GM19467 (cell line): Measurements from ENCODE around the gene DHRSX.
"Not testable (repeated sequence)": the region's sequence is repeated elsewhere in the genome, so short reads cannot be mapped to it uniquely, and the experiment has no call there.

Experiments used
- ATAC-seq: cut with Tn5 transposase; IDR thresholded peaks from one replicate; pipeline ENCODE4 v1.9.1; 2021; ENCODE audit warnings: mild to moderate bottlenecking, moderate library complexity; ENCODE audit not compliant: unreplicated experiment

Gene DHRSX

DNA sequence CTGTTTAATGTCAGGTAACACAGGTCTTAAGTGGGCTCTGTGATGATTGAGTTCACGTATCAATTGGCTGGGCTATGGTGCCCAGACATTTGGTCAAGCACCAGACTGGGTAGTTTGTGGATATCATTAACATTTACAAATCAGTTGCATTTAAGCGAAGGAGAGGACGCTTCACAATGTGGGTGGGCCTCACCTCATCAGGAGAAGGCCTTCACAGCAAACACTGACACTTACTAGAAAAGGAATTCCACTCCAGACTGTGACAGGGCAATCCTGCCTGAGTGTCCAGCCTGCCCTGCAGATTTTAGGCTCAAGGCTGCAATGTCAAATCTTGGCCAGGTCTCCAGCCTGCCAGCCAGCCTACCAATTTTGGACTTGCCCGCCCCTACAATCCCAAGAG is 270.3 kb downstream of the DHRSX start:
- ATAC-seq, result no peak

DNA sequence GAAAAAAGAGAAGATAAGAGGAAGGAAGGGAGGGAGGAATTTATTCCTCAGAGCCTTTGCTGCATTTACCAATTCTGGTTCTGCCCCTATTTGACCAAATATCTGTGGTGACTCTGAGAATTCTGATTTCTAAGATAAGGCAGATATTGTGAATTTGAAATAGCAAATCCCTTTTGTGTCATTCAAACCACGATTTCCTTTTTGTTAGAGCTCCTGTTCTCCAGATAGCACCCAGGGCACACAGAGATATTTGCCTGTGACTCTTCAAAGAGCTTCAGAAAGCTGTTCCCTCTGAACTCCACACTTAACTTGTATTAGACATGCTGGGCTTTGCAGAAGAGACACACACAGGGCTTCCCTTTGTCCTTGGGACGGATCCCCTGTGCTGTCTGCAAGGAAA is 272.2 kb downstream of the DHRSX start:
- no peak for ATAC-seq

DNA sequence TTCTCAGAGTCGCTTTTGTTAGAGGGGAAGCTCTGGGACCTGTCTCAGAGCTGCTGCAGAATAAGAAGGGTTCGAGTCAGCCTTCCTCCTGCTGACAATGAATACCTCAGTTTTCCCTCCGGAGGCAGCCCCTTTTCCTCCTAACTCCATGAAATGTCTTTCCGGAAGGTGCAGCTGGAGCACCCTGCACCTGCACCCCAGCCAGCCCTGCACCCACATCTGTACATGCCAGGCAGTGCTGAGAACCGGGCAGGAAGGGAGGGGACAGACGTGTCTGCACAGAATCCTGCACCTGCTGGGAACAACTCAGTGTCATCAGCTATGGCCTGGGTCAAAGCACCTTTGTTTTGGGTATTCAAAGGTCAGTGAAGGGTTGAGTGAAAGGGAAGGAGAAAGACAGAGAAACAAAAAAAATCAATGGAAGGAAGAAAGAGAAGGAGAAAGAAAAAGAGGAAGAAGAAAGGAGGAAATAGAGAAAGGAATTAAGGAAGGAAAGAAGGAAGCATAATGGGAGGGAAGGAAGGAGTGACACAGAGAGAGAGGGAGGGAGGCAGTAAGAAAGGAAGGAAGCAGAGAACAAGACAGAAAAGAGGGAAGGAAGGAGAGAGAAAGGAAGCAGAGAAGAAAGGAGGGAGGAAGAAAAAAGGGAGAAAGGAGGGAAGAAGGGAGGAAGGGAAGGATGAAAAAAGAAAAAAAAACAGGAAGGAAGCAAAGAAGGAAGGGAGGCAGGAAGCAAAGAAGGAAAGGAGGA is 273.7 kb downstream of the DHRSX start:
- no peak for ATAC-seq

DNA sequence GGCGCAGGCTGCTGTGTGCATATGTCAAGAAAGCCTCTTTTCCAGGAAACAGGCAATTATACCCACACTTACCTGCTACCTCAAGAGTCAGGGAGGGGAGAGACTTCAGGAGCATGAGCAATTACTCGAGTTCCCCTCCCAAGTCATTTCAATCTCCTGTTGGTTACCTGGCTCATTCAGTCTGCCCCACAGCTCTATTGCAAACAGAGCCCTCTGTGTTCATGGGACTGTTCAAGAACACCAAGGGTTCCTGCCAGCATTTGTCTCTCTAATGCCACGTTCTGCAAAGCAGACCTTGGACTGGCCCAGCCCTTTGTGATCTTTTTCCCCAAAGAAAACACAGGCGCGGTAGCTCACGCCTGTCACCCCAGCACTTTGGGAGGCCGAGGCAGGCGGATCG is 274.6 kb downstream of the DHRSX start:
- no peak for ATAC-seq

DNA sequence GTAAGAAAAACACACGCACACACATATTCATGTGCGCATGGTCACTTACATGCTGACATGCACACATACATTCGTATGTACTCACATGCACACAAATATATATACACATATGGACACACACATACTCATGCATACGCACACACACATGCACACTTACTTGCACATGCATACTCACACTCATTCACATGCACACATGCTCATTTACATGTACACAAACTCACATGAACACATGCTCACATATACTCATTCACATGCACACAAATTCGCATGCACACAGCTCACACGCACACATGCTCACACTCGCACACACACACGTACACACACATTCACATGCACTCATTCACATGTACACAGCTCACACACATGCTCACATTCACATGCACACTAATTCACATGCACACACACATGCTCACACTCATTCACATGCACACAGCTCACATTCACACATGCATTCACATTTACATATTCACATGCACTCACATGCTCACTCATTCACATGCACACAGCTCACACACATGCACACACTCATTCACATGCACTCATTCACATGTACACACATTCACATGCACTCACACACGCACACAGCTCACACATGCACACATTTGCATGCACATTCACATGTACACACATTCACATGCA is 276.1 kb downstream of the DHRSX start:
- no peak for ATAC-seq

DNA sequence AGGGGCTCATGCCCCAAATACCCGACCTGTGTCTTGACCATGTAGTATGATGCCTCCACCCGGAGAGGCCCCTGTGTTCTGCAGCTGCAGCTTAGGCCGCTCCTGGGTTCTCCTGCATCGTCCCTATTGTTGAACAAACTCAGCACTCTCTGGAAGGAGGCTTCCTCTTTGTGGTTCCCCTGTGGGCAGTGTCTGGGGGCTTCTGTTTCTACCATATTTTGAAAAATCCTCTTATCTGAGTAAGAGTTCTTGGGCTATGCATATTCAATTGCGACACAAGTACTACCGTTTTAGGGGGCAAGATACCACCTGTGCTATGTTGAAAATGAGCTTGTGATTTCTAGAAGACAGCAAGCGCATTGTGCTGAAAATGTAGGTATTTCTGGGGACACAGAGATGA is 276.6 kb downstream of the DHRSX start:
- ATAC-seq, result no peak

DNA sequence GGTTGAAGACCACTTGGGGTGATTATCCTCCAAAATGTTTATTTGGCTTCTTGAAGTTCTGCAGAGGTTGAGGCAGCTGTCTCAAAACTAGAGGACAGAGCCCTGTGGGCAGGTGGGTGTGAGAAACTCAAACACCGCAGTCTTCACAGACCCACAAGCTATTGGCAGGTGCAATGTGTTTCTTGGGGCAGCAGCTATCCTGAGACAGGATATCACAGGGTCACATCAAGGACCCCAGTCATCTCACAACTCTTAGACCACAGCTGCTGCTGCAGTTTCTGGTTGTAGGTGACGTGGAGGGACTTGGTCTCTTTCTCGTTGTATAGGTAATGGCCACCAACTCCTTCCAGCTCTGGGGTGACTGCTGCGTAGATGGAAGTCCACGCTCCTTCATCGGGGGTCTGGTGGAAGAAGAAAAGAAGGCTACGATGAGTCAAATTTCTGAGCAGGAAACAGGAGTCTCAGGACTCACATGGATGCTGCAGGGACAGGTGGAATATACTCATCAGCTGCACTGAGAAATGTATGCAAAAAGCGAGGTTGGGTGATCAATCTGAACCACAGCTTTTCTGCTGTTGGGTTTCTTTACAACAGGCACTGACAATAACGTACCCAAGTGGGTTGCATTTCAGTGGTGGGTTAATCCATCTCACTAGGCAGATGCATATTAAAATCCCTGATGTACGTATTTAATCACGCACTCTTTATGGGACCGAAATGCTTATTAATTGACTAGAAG is 279.8 kb downstream of the DHRSX start:
- ATAC-seq, result no peak

DNA sequence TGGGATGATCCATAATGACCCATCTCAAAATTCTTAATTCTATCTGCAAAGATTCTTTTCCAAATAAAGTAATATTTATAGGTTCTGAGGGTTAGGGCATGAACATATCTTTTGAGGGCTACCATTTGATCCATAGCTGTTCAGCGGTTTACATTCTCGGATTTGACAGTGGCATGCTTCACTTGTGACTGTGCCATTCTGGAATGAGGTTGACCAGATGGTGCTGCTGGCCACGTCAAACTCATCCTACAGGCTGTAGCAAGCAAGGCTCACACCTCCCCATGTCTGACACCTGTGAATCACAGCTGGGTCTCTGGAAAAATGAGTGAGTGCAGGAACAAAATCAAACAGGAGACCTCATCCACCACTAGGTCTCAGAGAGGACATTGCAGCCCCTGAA is 280.5 kb downstream of the DHRSX start:
- no peak for ATAC-seq

DNA sequence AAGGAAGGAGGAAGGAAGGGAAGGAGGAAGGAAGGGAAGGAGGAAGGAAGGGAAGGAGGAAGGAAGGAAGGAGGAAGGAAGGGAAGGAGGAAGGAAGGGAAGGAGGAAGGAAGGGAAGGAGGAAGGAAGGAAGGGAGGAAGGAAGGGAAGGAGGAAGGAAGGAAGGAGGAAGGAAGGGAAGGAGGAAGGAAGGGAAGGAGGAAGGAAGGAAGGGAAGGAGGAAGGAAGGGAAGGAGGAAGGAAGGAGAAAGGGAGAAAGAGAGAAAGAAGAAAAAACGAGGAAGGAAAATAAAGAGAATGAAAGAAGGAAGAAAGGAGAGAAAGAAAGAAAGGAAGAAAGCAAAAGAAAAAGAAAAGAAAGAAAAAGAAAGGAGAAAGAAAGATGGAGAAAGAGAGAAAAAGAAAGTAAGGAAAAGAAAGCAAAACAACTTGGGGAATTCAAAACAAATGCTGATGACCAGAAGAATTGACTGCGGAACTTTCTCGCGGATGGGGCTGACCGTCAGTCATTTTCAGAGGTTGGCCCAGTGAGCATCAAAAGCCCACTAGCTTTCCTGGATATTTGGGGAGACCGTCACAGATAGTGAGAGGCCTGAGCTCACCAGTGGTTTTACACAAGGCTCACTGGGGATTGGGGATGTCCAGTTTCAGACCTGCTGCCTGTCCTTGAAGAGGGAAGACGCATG is 286.5 kb downstream of the DHRSX start:
- not testable (repeated sequence) for ATAC-seq

DNA sequence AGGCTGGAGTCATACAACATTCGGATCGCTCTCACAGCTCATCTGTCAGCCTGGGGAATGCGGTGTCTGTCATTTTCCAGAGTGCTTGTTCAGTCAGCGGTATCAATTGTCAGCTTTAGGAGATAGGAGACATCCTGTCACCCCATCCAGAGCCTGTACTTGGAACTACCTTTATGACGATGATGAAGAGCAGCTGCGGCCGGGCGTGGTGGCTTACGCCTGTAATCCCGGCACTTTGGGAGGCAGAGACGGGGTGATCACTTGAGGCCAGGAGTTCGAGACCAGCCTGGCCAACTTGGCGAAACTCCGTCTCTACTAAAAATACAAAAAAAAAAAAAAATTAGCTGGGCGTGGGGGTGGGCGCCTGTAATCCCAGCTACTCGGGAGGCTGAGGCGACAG is 289.1 kb downstream of the DHRSX start:
- not testable (repeated sequence) for ATAC-seq

DNA sequence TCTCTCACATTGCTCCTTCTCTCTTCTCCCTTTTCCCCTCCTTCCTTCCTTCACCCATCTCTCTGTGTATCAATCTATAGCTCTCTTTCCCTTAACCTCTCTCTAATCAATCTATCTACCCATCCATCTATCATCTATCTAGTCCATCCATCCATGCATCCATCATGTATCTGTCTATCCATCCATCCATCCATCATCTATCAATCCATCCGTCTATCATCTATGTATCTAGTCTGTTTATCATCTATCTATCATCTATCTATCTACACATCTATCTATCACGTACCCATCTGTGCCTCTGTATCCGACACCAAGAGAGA is 307.5 kb downstream of the DHRSX start:
- no peak for ATAC-seq

DNA sequence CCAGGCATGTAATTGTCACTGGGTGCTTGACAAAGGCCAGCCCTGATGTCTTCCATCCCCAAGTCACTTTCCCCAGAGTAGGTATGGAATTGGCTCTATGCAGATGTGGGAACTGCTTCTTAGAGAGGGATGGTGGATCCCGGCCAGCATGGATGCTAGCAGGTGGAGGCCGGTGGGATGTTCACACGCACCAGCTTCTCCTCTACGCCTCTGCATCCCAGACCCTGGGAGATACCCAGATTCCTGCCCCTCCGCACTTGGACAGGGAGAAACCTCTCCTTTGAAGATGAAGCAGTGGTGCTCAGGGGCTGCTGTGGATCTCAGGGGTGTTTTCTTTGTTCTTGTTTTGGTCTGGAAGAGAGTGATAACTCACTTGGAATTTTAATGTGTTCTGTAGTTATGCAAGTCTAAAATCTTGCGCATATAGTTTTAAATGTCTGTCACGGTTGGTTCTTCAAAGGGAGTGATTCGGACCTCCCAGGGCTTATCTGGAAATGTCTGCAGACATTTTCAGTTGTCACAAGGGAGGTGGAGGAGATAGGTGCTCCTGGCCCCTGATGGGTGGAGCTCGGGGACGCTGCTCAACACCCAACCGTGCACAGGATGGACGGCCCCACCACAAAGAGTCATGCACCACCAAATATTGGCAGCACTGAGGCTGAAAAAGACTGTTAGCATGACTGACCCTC is 308.0 kb downstream of the DHRSX start:
- no peak for ATAC-seq

DNA sequence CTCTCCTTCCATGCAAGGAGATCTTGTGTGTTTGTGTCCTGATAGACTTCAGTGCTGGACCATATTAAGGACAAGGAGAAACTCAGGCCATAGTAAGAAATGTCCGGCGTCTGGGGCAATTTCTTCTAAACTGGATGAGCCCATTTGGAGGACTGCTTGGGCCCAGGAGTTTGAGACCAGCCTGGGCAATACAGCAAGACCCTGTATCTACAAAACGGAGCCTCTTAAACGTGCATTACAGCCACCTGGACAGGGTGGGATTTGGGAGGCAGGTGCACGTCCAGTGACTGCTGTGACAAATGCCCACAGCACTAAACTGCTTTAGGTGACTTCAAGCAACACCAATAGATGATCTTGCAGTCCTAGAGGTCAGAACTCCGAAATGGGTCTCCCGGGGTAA is 311.9 kb downstream of the DHRSX start:
- no peak for ATAC-seq

DNA sequence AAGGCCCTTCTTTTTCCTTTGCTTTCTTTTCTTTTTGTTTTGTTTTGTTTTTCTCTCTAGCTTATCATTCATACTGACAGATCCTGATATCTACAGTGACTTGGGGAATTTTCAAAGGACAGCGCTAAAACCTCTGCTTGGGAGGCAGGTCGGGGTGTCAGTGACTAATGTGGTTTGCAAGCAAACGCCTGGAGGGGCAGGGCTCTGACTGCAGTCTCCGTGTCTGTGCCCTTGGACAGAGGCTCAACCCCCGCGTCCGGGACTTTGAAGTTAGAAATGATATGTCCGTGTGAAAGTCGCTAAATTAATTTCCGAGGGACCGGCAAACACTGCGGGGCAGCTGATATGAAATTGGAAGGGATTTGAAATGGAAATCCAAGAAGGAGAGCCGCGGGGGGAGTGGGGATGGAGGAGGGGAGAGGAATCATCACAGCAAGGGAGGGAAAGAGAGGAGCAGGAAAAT is 312.4 kb downstream of the DHRSX start:
- ATAC-seq, result no peak

DNA sequence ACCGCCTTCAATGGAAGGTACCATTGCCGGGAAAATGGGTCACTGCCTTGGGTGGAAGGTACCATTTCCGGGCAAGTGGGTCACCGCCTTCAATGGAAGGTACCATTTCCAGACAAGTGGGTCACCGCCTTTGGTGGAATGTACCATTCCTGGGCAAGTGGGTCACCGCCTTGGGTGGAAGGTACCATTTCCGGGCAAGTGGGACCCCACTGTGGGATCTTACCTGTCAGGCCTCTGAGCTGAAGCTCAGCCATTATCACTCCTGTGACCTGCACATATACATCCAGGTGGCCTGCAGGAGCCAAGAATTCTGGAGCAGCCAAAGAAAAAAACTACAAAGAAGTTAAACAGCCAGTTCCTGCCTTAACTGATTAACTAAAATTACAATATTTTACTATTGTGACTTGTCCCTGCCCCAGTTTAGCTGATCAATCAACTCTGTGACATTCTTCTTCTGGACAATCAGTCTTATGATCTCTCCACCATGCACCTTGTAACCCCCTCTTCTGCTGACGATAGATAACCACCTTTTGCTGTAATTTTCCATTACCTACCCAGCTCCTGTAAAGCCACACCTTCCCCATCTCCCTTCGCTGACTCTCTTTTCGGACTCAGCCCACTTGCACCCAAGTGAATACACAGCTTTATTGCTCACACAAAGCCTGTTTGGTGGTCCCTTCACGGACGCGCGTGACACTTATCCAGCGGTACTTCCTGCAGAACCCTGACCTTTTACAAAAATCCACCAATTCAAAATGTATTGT is 313.2 kb downstream of the DHRSX start:
- ATAC-seq, result no peak

DNA sequence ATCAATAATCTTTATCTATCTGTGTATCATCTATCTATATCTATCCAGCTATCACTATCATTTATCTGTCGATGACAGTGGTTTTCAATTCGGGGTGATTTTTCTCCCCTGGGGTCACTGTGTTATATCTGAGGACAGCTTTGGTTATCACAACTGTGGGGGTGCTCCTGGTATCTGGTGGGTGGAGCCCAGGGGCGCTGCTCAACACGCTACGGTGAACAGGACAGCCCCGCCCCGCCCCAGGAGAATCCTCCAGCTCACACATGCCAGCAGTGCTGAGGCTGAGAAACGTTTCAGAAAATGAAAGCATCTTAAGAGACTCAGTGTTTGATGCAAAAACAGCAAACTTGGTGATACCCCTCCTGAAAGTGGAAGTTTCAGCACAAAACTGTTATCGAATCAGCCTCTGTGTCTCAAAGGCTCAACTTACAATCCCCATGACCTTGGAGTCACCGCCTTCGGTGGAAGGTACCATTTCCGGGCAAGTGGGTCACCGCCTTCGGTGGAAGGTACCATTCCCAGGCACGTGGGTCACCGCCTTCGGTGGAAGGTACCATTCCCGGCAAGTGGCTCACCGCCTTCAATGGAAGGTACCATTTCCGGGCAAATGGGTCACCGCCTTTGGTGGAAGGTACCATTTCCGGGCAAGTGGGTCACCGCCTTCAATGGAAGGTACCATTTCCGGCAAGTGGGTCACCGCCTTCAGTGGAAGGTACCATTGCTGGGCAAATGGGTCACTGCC is 315.3 kb downstream of the DHRSX start:
- no peak for ATAC-seq

DNA sequence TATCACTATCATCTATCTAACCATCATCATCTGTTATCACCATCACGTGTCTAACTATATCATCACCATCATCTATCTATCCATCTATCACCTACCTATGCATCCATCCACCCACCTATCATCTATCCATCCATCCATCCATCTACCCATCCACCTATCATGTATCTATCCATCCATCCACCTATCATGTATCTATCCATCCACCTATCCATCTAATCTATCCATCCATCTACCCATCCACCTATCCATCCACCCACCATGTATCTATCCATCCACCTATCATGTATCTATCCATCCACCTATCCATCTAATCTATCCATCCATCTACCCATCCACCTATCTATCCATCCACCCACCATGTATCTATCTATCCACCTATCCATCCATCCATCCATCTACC is 316.7 kb downstream of the DHRSX start:
- ATAC-seq, result no peak

DNA sequence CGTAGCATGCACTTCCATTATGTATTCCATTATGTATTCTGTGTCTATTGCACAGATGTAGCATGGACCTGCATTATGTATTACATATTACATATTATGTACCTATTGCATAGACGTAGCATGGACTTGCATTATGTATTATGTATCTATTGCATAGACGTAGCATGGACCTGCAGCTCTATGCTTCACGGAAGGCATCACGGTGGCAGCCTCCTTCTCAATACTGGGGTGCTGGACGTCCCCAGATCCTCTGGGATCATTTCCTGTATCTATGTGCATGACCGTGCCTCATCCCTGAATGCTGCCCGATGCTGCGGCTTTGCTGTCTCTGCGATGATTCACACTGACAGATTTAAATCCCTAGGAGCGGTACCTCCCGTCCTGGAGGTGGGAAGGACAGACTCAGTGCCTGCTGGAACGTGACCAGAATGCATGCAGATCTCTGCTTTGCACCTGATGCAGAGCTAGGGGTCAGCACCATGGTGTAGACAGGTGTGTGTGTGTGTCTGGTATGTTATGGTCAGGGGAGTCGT is 317.5 kb downstream of the DHRSX start:
- ATAC-seq, result no peak

DNA sequence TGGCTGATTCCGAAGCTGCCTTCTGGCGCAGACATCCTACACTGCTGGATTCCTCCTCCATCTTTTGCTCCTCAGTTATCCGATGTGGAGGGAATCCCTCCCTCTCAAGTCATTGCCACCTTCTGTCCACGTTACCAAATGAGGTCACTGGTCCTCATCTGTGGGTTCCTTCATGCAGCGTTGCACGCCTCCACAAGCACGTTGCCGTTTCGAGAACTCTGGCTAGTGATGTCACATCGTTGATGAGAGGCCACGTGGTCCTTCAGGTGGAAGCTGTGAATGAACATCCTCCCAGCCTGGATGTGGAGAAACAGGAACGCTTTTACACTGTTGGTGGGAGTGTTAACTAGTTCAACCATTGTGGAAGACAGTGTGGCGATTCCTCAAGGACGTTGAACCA is 323.2 kb downstream of the DHRSX start:
- no peak for ATAC-seq
